Adrenal gland (tissue), 12 donors: ENCODE data around the gene ESYT1. TPM values are rescaled to one million over a fixed set of nuclear protein-coding genes. Genes with fewer than 3 reads are reported as not detected.
A peak's percentile ranks its signal among the peaks of the same experiment; 100 is the strongest.

Experiments used
- DNase-seq, 7 donors: peaks; one replicate each; pipeline ENCODE4 v3.0.0-alpha.2; 2019 to 2020
- H3K27ac ChIP-seq, 5 donors: fragments of 200-600 bp; sonication (generic) in 4 of 5; 1 replicate in 3 of 5; 2 replicates in 2 of 5; pipeline versions ENCODE4 v1.5.1 to v1.8.0; 2016 to 2020; ENCODE audit warnings: mild to moderate bottlenecking in 1 of 5
- H3K27me3 ChIP-seq: fragments of 200-600 bp; 2 replicates; pipeline ENCODE4 v1.8.0; 2021
- H3K36me3 ChIP-seq, 2 donors: fragments of 200-600 bp; replicated peaks in 1 of 2; 1 replicate in 1 of 2; 2 replicates in 1 of 2; pipeline versions ENCODE4 v1.5.1 to v1.8.0; 2018 to 2022
- H3K4me1 ChIP-seq, 2 donors: fragments of 200-600 bp; replicated peaks in 1 of 2; 1 replicate in 1 of 2; 2 replicates in 1 of 2; pipeline versions ENCODE4 v1.5.1 to v1.8.0; 2018 to 2021
- H3K4me3 ChIP-seq, 4 donors: fragments of 200-600 bp; sonication (generic) in 3 of 4; one replicate each; pipeline ENCODE4 v1.5.1; 2016 to 2018
- H3K9me3 ChIP-seq, 3 donors: fragments of 200-600 bp; sonication (generic) in 1 of 3; replicated peaks in 1 of 3; 1 replicate in 2 of 3; 2 replicates in 1 of 3; pipeline versions ENCODE4 v1.5.1 to v1.8.0; 2016 to 2021
- CTCF ChIP-seq, 6 experiments: fragments of 450-650 bp in 4 of 6; fragments of 200-600 bp in 2 of 6; sonication (generic) in 1 of 6; IDR thresholded peaks; 1 replicate in 5 of 6; 2 replicates in 1 of 6; pipeline versions ENCODE4 v1.5.1 to v1.8.0; 2016 to 2021; ENCODE audit warnings: antibody characterized with exemption in 6 of 6, mild to moderate bottlenecking in 2 of 6, moderate library complexity in 1 of 6
- POLR2A ChIP-seq, 2 donors: fragments of 450-650 bp; IDR thresholded peaks; one replicate each; pipeline ENCODE4 v1.6.1; 2017; ENCODE audit warnings: antibody characterized with exemption in 2 of 2, mild to moderate bottlenecking in 2 of 2, moderate library complexity in 1 of 2
- WGBS, 4 donors: extraction: QIAGEN DNeasy Blood & Tissue Kit in 2 of 4; methylation state at CpG; one replicate each; pipeline versions ENCODE4 v1.1.5 to v1.1.7; 2013 to 2017; 5-methylcytosine and 5-hydroxymethylcytosine counted together
- intact Hi-C, 2 donors: fragments of 100-400 bp; cut with DNase I; formaldehyde crosslinking; loops; one replicate each; pipeline versions ENCODE4 v1.14.1 to v1.15.0; 2022 to 2023
- polyA plus RNA-seq, 3 donors: library from polyadenylated mRNA; stranded (reverse); fragments of 200-250 nt in 2 of 3; fragments of 350-450 nt in 1 of 3; fragmentation: Illumina TruSeq in 1 of 3; extraction: RNeasy Lipid Tissue Mini Kit (QIAGEN cat#74804) in 1 of 3; gene quantifications; one replicate each; pipeline ENCODE4 v1.2.3, GENCODE V29; 2013 to 2014
- total RNA-seq, 9 donors: library from RNA; depleted of rRNA in 4 of 9; stranded (reverse); fragments of >200 nt in 4 of 9; fragments of 120-200 nt in 1 of 9; fragmentation: NEBNext Ultra II Directional in 1 of 9; extraction: Animal tissue kit (Norgen Biotek cat#: 25700) in 1 of 9; gene quantifications; one replicate each; pipeline versions ENCODE4 v1.1.0 to v1.2.4, GENCODE V29; 2013 to 2023
- donor health status: healthy with polysubstance abuse.
- donor health status: Bipolar disorder and iron deficiency.
- donor health status: DM: yes; HTN: yes; CAD: no.
- donor health status: DM: no; HTN: no; CAD: no.
- donor health status: DM: no; HTN: no; CAD: no.
- donor health status: DM: yes; HTN: yes; CAD: no.

ESYT1 gene
- total and polyA plus RNA-seq, 12 donors, result 26.3 to 156 (median 117) TPM

GRCh38 chr12:56082382-56082781, 45.7 kb upstream of the ESYT1 start:
- Histone ChIP-seq H3K9me3 (no peaks in the 10 kb centered on the region), H3K4me1 (peaks cover 7 to 11% of the 10 kb centered on the region in 2 donors), H3K27me3 (no peaks in the 10 kb centered on the region), H3K27ac (no peak overlapping the region), H3K36me3 (no peaks in the 10 kb centered on the region), H3K4me3 (no peak overlapping the region)
- no peak for TF ChIP-seq POLR2A (IDR thresholded peaks at IDR 0.05)
- no peak for TF ChIP-seq CTCF (IDR thresholded peaks at IDR 0.05)
- 67 to 100% (median 90%) methylated on average over 2 of the region's 2 CpGs for WGBS, 4 donors
- intact Hi-C loops, result no loop called here
- no peak for DNase-seq

GRCh38 chr12:56082967-56083366, 45.1 kb upstream of the ESYT1 start:
- intact Hi-C loops, result no loop called here
- Histone ChIP-seq H3K27me3 (no peaks in the 10 kb centered on the region), H3K4me3 (no peak overlapping the region), H3K9me3 (no peaks in the 10 kb centered on the region), H3K4me1 (peaks cover 7 to 11% of the 10 kb centered on the region in 2 donors), H3K36me3 (no peaks in the 10 kb centered on the region), H3K27ac (no peak overlapping the region)
- DNase-seq, result no peak
- 48 to 78% (median 69%) methylated on average over 2 to 3 of the region's 3 CpGs for WGBS, 4 donors
- TF ChIP-seq POLR2A (IDR thresholded peaks at IDR 0.05) (no peak), CTCF (IDR thresholded peaks at IDR 0.05) (no peak)

- H3K4me3 ChIP-seq, result no peak overlapping the region
- 78 to 82% (median 79%) methylated on average over 14 to 15 of the region's 15 CpGs for WGBS, 4 donors
These were observed 43.0 kb upstream of the ESYT1 start for GRCh38 chr12:56084958-56085543.

GRCh38 chr12:56086096-56086495, 42.0 kb upstream of the ESYT1 start:
- 76 to 88% (median 84%) methylated on average over 3 of the region's 3 CpGs for WGBS, 4 donors
- no peaks in the 10 kb centered on the region for H3K4me1 ChIP-seq
- TF ChIP-seq CTCF (IDR thresholded peaks at IDR 0.05) (no peak), POLR2A (IDR thresholded peaks at IDR 0.05) (no peak)
- no peaks in the 10 kb centered on the region for H3K27me3 ChIP-seq
- intact Hi-C loops, result no loop called here
- no peak overlapping the region for H3K4me3 ChIP-seq
- no peak for DNase-seq
- H3K9me3 ChIP-seq, result no peaks in the 10 kb centered on the region
- no peak overlapping the region for H3K27ac ChIP-seq
- H3K36me3 ChIP-seq, result no peaks in the 10 kb centered on the region

More at GRCh38 chr12:56084958-56085543, 43.0 kb upstream of the ESYT1 start:
- DNase-seq, result peak in 5 of 7 donors; percentile 42 to 62 (median 55)
- no peak overlapping the region for H3K27ac ChIP-seq
- intact Hi-C loops, result no loop called here
- peaks cover 4 to 5% of the 10 kb centered on the region in 2 donors for H3K4me1 ChIP-seq
- no peaks in the 10 kb centered on the region for H3K27me3 ChIP-seq
- no peaks in the 10 kb centered on the region for H3K36me3 ChIP-seq
- TF ChIP-seq CTCF (IDR thresholded peaks at IDR 0.05) (peak in 4 of 6 experiments; percentile 28 to 32 (median 30)), POLR2A (IDR thresholded peaks at IDR 0.05) (no peak)
- no peaks in the 10 kb centered on the region for H3K9me3 ChIP-seq
